HG03565 (cell line): Measurements from ENCODE around the gene RNU5B-1.

ENCODE experiments used
- ATAC-seq: cut with Tn5 transposase; IDR thresholded peaks from one replicate; pipeline ENCODE4 v1.9.1; 2021; ENCODE audit warnings: mild to moderate bottlenecking, moderate library complexity; ENCODE audit not compliant: unreplicated experiment

RNU5B-1 gene

GRCh38 chr15:65327651-65328393 lies 23.3 kb downstream of the RNU5B-1 start:
- no peak for ATAC-seq

- ATAC-seq, result no peak
Measured at GRCh38 chr15:65328506-65329287, 24.2 kb downstream of the RNU5B-1 start.

- ATAC-seq, result no peak
Measured at GRCh38 chr15:65329288-65329983, 25.0 kb downstream of the RNU5B-1 start.

- ATAC-seq, result no peak
Measured at GRCh38 chr15:65329984-65330735, 25.7 kb downstream of the RNU5B-1 start.

GRCh38 chr15:65330934-65331645 lies 26.6 kb downstream of the RNU5B-1 start:
- ATAC-seq, result no peak

GRCh38 chr15:65331811-65332210 lies 27.3 kb downstream of the RNU5B-1 start:
- no peak for ATAC-seq

GRCh38 chr15:65332391-65333147 lies 28.1 kb downstream of the RNU5B-1 start:
- no peak for ATAC-seq

- no peak for ATAC-seq
Measured at GRCh38 chr15:65333148-65333820, 28.8 kb downstream of the RNU5B-1 start.

GRCh38 chr15:65333856-65334255 lies 29.4 kb downstream of the RNU5B-1 start:
- no peak for ATAC-seq

- ATAC-seq, result no peak
Measured at GRCh38 chr15:65334586-65335231, 30.2 kb downstream of the RNU5B-1 start.

- no peak for ATAC-seq
Measured at GRCh38 chr15:65335278-65336055, 31.0 kb downstream of the RNU5B-1 start.

- no peak for ATAC-seq
Measured at GRCh38 chr15:65336493-65337435, 32.3 kb downstream of the RNU5B-1 start.

- ATAC-seq, result no peak
Measured at GRCh38 chr15:65337436-65338070, 33.1 kb downstream of the RNU5B-1 start.

- ATAC-seq, result no peak
Measured at GRCh38 chr15:65338366-65338765, 33.9 kb downstream of the RNU5B-1 start.

- no peak for ATAC-seq
Measured at GRCh38 chr15:65338823-65339222, 34.3 kb downstream of the RNU5B-1 start.

- no peak for ATAC-seq
Measured at GRCh38 chr15:65339416-65339815, 34.9 kb downstream of the RNU5B-1 start.
